Progenitor cell of endocrine pancreas (in vitro differentiated cells): Measurements from ENCODE around the gene PGRMC2. TPM values are rescaled to one million over a fixed set of nuclear protein-coding genes. Genes with fewer than 3 reads are reported as not detected.

Experiments
- DNase-seq: peaks from one replicate; pipeline ENCODE4 v3.0.0; 2021; ENCODE audit warnings: low spot score; ENCODE audit not compliant: unreplicated experiment
- H3K27ac Mint-ChIP-seq: 2 replicates; pipeline ENCODE4 v1.8.0; 2021; ENCODE audit warnings: mild to moderate bottlenecking, moderate library complexity, mixed read lengths
- H3K27me3 Mint-ChIP-seq: 2 replicates; pipeline ENCODE4 v1.8.0; 2021; ENCODE audit warnings: mixed read lengths
- H3K36me3 Mint-ChIP-seq: 2 replicates; pipeline ENCODE4 v1.8.0; 2022; ENCODE audit warnings: mixed read lengths; ENCODE audit not compliant: insufficient read depth
- H3K4me1 Mint-ChIP-seq: 2 replicates; pipeline ENCODE4 v1.8.0; 2021; ENCODE audit warnings: low read depth, mixed read lengths
- H3K4me3 Mint-ChIP-seq: 2 replicates; pipeline ENCODE4 v1.8.0; 2021; ENCODE audit warnings: low read depth, mild to moderate bottlenecking, moderate library complexity, mixed read lengths
- H3K9me3 Mint-ChIP-seq: 2 replicates; pipeline ENCODE4 v1.8.0; 2021; ENCODE audit warnings: low read depth, mixed read lengths
- CTCF ChIP-seq: fragments of 200-600 bp; sonication (generic); IDR thresholded peaks from one replicate; pipeline ENCODE4 v1.5.0; 2021; ENCODE audit warnings: antibody characterized with exemption, mild to moderate bottlenecking; ENCODE audit not compliant: unreplicated experiment
- total RNA-seq: library from RNA; stranded (reverse); gene quantifications from 2 replicates; pipeline ENCODE4 v1.2.1, GENCODE V29; 2021

PGRMC2 gene
- total RNA-seq, 1 donor from 2014 or later: 65.1 TPM

GRCh38 chr4:128320656-128321055, 33.0 kb upstream of the PGRMC2 start:
- H3K27ac Mint-ChIP-seq: no peak overlapping the region
- H3K36me3 Mint-ChIP-seq: no peaks in the 10 kb centered on the region
- no peaks in the 10 kb centered on the region for H3K4me1 Mint-ChIP-seq
- no peaks in the 10 kb centered on the region for H3K27me3 Mint-ChIP-seq
- no peak for TF ChIP-seq CTCF
- no peaks in the 10 kb centered on the region for H3K9me3 Mint-ChIP-seq
- H3K4me3 Mint-ChIP-seq: no peak overlapping the region
- no peak for DNase-seq

- Mint-ChIP-seq H3K27me3 (no peaks in the 10 kb centered on the region), H3K36me3 (no peaks in the 10 kb centered on the region), H3K4me1 (peaks cover 9% of the 10 kb centered on the region), H3K27ac (no peak overlapping the region), H3K4me3 (no peak overlapping the region), H3K9me3 (no peaks in the 10 kb centered on the region)
- TF ChIP-seq CTCF: no peak
- no peak for DNase-seq
These were observed 28.3 kb upstream of the PGRMC2 start for GRCh38 chr4:128315756-128316520.

- Mint-ChIP-seq H3K4me1 (peaks cover 22% of the 10 kb centered on the region), H3K9me3 (no peaks in the 10 kb centered on the region), H3K4me3 (no peak overlapping the region), H3K36me3 (no peaks in the 10 kb centered on the region), H3K27ac (no peak overlapping the region), H3K27me3 (no peaks in the 10 kb centered on the region)
- DNase-seq: no peak
- TF ChIP-seq CTCF: no peak
These were observed 24.2 kb upstream of the PGRMC2 start for GRCh38 chr4:128311659-128312403.

GRCh38 chr4:128310266-128310697, 22.7 kb upstream of the PGRMC2 start:
- peaks cover 22% of the 10 kb centered on the region for H3K4me1 Mint-ChIP-seq
- no peak for DNase-seq

More at GRCh38 chr4:128310266-128310697, 22.7 kb upstream of the PGRMC2 start:
- H3K27ac Mint-ChIP-seq: peak overlapping the region; percentile 73
- no peaks in the 10 kb centered on the region for H3K27me3 Mint-ChIP-seq
- no peaks in the 10 kb centered on the region for H3K9me3 Mint-ChIP-seq
- no peak for TF ChIP-seq CTCF
- H3K36me3 Mint-ChIP-seq: no peaks in the 10 kb centered on the region
- no peak overlapping the region for H3K4me3 Mint-ChIP-seq
